Measurements from ENCODE around the gene CRYBG3. TPM values are rescaled to one million over a fixed set of nuclear protein-coding genes. Genes with fewer than 3 reads are reported as not detected.

Gene CRYBG3
- total and polyA plus RNA-seq, 2 of the 13 experiments (the other 11 are each of a cell fraction or from before 2014, with no cell fraction given): 3.8 to 15.9 TPM

DNA sequence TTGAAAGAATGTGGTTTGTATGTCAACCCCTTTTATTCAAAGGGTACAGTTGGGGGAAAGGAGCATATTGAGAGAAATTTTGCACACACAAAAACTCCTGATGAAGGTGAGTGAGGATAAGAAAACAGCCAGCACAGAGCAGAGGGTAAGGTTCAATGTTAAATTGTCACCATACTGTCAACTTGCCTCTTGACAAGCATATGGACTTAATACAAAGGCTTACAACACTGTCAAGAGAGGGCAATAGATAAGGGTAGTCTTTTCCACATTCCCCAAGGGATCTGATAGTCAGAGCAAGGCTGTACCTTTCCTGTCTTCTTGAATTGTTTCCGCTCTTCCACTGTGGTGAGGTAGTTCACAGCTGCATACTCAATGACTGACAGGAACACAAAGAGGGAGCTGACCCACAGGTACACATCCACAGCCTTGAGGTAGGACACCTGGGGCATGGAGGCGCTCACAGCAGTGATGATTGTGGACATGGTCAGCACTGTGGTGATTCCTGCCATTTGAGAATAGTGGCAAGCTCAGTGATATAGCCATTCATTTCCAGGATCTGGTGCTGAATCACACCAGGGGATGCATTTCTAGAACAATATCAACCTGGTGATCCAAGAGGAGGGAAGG lies 170.8 kb downstream of the CRYBG3 start (continued):
- TF ChIP-seq, protein P1, sequence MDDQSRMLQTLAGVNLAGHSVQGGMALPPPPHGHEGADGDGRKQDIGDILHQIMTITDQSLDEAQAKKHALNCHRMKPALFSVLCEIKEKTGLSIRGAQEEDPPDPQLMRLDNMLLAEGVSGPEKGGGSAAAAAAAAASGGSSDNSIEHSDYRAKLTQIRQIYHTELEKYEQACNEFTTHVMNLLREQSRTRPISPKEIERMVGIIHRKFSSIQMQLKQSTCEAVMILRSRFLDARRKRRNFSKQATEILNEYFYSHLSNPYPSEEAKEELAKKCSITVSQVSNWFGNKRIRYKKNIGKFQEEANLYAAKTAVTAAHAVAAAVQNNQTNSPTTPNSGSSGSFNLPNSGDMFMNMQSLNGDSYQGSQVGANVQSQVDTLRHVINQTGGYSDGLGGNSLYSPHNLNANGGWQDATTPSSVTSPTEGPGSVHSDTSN (CRISPR knock-in tag; IDR thresholded peaks at IDR 0.05; ENCODE audit: borderline replicate concordance): no peak
- no peak for TF ChIP-seq HHEX (CRISPR knock-in tag; IDR thresholded peaks at IDR 0.05)
- TF ChIP-seq, protein P2, sequence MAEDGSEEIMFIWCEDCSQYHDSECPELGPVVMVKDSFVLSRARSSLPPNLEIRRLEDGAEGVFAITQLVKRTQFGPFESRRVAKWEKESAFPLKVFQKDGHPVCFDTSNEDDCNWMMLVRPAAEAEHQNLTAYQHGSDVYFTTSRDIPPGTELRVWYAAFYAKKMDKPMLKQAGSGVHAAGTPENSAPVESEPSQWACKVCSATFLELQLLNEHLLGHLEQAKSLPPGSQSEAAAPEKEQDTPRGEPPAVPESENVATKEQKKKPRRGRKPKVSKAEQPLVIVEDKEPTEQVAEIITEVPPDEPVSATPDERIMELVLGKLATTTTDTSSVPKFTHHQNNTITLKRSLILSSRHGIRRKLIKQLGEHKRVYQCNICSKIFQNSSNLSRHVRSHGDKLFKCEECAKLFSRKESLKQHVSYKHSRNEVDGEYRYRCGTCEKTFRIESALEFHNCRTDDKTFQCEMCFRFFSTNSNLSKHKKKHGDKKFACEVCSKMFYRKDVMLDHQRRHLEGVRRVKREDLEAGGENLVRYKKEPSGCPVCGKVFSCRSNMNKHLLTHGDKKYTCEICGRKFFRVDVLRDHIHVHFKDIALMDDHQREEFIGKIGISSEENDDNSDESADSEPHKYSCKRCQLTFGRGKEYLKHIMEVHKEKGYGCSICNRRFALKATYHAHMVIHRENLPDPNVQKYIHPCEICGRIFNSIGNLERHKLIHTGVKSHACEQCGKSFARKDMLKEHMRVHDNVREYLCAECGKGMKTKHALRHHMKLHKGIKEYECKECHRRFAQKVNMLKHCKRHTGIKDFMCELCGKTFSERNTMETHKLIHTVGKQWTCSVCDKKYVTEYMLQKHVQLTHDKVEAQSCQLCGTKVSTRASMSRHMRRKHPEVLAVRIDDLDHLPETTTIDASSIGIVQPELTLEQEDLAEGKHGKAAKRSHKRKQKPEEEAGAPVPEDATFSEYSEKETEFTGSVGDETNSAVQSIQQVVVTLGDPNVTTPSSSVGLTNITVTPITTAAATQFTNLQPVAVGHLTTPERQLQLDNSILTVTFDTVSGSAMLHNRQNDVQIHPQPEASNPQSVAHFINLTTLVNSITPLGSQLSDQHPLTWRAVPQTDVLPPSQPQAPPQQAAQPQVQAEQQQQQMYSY (CRISPR knock-in tag; IDR thresholded peaks at IDR 0.05): no peak
- no peak for TF ChIP-seq ZMYM3 (CRISPR knock-in tag; IDR thresholded peaks at IDR 0.05)
- no peak for TF ChIP-seq NCOA1 (CRISPR knock-in tag; IDR thresholded peaks at IDR 0.05)
- no peak for TF ChIP-seq HOXA7 (CRISPR knock-in tag; IDR thresholded peaks at IDR 0.05)
- TF ChIP-seq, protein P3, sequence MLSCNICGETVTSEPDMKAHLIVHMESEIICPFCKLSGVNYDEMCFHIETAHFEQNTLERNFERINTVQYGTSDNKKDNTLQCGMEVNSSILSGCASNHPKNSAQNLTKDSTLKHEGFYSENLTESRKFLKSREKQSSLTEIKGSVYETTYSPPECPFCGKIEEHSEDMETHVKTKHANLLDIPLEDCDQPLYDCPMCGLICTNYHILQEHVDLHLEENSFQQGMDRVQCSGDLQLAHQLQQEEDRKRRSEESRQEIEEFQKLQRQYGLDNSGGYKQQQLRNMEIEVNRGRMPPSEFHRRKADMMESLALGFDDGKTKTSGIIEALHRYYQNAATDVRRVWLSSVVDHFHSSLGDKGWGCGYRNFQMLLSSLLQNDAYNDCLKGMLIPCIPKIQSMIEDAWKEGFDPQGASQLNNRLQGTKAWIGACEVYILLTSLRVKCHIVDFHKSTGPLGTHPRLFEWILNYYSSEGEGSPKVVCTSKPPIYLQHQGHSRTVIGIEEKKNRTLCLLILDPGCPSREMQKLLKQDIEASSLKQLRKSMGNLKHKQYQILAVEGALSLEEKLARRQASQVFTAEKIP (CRISPR knock-in tag; IDR thresholded peaks at IDR 0.05; ENCODE audit: borderline replicate concordance): no peak
- no peak for TF ChIP-seq CREB1 (IDR thresholded peaks at IDR 0.05)
- no peak for TF ChIP-seq CREB1 (CRISPR knock-in tag; IDR thresholded peaks at IDR 0.05)
- TF ChIP-seq ARNT2 (CRISPR knock-in tag; IDR thresholded peaks at IDR 0.05; ENCODE audit: low read depth): no peak
- TF ChIP-seq CBFB (CRISPR knock-in tag; IDR thresholded peaks at IDR 0.05): no peak
- peak; percentile 85 for TF ChIP-seq HNF4A (CRISPR knock-in tag; IDR thresholded peaks at IDR 0.05)
- TF ChIP-seq, protein P4, sequence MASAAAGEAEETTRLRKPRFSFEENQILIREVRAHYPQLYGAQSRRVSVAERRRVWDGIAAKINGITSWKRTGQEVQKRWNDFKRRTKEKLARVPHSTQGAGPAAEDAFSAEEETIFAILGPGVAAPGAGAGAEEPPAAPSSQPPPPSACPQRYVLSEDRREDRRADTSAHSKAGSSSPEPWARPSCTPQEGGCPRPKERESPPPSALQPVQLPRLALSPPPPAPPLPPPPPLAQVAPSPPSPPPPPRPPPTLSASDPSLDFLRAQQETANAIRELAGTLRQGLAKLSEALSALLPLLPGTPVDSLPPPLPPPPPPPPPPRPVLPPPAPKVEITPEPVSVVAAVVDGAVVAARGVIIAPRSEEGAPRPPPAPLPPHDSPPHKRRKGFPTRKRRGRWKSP (CRISPR knock-in tag; IDR thresholded peaks at IDR 0.05): no peak
- TF ChIP-seq RFX3 (CRISPR knock-in tag; IDR thresholded peaks at IDR 0.05): no peak
- TF ChIP-seq, protein P5, sequence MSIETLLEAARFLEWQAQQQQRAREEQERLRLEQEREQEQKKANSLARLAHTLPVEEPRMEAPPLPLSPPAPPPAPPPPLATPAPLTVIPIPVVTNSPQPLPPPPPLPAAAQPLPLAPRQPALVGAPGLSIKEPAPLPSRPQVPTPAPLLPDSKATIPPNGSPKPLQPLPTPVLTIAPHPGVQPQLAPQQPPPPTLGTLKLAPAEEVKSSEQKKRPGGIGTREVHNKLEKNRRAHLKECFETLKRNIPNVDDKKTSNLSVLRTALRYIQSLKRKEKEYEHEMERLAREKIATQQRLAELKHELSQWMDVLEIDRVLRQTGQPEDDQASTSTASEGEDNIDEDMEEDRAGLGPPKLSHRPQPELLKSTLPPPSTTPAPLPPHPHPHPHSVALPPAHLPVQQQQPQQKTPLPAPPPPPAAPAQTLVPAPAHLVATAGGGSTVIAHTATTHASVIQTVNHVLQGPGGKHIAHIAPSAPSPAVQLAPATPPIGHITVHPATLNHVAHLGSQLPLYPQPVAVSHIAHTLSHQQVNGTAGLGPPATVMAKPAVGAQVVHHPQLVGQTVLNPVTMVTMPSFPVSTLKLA (IDR thresholded peaks at IDR 0.05): no peak
- TF ChIP-seq, protein P6, sequence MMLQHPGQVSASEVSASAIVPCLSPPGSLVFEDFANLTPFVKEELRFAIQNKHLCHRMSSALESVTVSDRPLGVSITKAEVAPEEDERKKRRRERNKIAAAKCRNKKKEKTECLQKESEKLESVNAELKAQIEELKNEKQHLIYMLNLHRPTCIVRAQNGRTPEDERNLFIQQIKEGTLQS (CRISPR knock-in tag; IDR thresholded peaks at IDR 0.05): no peak
- TF ChIP-seq PRMT3 (CRISPR knock-in tag; IDR thresholded peaks at IDR 0.05; ENCODE audit: borderline replicate concordance, low read depth): no peak
- TF ChIP-seq TEAD3 (CRISPR knock-in tag; optimal IDR thresholded peaks at IDR 0.05; ENCODE audit: borderline replicate concordance): no peak
- no peak for TF ChIP-seq ZNF850 (CRISPR knock-in tag; conservative IDR thresholded peaks at IDR 0.05)
- TF ChIP-seq TARDBP (CRISPR knock-in tag; IDR thresholded peaks at IDR 0.05): no peak
- peak; percentile 62 for TF ChIP-seq ISL2 (CRISPR knock-in tag; IDR thresholded peaks at IDR 0.05)
